ENCODE measurements around the gene PIK3R4.

GRCh38 chr3:130757611-130758150 is 11.1 kb upstream of the PIK3R4 start:
- TF ChIP-seq CTCF (IDR thresholded peaks at IDR 0.05; ENCODE audit: low read depth, low read length, poor library complexity, severe bottlenecking) (no peak), EZH2phosphoT487 (IDR thresholded peaks at IDR 0.05; ENCODE audit: borderline replicate concordance, low read length) (no peak)
